Mammary epithelial cell (primary cell): ENCODE data around the gene SOX1.

ENCODE experiments used
- CTCF ChIP-seq, 2 donors: IDR thresholded peaks in 1 of 2; conservative IDR thresholded peaks in 1 of 2; 2 replicates each; pipeline ENCODE4 v1.5.1; 2011 to 2012; ENCODE audit warnings: inconsistent platforms in 2 of 2, low read length in 2 of 2, mild to moderate bottlenecking in 2 of 2, control low read depth in 1 of 2, low read depth in 1 of 2; ENCODE audit not compliant: insufficient read depth in 1 of 2; ENCODE audit errors: extremely low read depth in 1 of 2
- EZH2 ChIP-seq: IDR thresholded peaks from 2 replicates; pipeline ENCODE4 v1.6.1; 2012; ENCODE audit warnings: low read length, inconsistent platforms, borderline replicate concordance

GRCh38 chr13:112058941-112059340, 8.0 kb upstream of the SOX1 start:
- TF ChIP-seq CTCF (conservative IDR thresholded peaks at IDR 0.05 in 1 of 2, IDR thresholded peaks at IDR 0.05 in 1 of 2; ENCODE audit: extremely low read depth in 1 of 2, insufficient read depth in 1 of 2, low read depth in 1 of 2, low read length in 2 of 2) (no peak), EZH2 (no peak)
